Measurements from ENCODE around the gene WFDC12.
"Not testable (repeated sequence)": the region's sequence is repeated elsewhere in the genome, so short reads cannot be mapped to it uniquely, and the experiment has no call there.

Gene WFDC12, protein sequence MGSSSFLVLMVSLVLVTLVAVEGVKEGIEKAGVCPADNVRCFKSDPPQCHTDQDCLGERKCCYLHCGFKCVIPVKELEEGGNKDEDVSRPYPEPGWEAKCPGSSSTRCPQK

DNA sequence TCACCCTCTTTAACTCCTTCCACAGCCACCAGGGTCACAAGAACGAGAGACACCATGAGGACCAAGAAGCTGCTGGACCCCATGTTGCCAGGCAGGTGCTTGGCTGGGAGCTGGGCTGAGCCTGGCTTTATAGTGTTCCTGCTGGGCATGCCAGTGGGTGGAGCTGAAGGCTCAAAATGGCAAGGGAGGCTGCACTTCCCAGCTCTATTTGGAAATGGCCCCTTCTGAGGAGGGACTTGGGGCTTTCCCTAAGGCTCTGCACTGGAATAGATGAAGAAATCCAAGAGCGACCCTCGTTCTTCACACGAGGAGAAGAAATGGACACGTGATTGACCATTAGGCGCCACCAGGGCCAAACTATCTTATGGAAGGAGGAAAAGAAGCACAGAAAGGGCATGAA is at the start of gene WFDC12:
TSS of gene WFDC12 (minus strand) at position 101 of the 400 bp plus-strand sequence. CDS start at position 83, 18 bp downstream.
- no peak for DNase-seq

DNA sequence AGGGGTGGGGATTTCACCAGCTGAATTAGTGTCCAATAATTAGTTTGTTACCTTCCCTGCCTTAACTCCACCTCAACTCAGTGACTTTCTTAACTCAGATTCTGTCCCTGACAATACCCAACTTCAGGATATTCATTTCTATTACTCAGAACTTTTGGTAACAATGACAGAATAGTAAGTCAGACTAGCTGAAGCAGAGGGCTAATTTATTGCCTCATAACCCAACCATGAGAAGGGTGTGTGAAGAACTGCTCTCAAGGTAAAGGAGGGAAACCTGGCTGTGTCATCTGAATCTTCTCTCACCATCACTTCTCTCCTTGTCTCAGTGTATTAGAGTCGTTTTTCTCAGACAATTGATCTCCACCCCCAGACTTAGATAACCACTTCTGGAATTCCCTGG is 49.3 kb upstream of the WFDC12 start:
- no peak for DNase-seq

DNA sequence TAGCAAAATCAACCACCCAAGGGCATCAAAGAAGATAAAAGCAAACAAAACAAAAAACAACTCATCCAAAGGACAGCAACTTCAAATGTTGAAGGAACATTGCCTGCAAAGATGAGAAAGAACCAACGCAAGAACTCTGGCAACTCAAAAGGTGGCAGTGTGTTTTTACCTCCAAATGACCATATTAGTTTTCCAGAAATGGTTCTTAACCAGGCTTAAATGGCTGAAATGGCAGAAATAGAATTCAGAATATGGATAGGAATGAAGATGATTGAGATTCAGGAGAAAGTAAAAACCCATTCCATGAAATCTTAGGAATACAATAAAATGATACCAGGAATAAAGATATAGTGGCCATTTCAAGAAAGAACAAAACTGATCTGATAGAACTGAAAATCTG is 40.6 kb upstream of the WFDC12 start:
- no peak for DNase-seq

DNA sequence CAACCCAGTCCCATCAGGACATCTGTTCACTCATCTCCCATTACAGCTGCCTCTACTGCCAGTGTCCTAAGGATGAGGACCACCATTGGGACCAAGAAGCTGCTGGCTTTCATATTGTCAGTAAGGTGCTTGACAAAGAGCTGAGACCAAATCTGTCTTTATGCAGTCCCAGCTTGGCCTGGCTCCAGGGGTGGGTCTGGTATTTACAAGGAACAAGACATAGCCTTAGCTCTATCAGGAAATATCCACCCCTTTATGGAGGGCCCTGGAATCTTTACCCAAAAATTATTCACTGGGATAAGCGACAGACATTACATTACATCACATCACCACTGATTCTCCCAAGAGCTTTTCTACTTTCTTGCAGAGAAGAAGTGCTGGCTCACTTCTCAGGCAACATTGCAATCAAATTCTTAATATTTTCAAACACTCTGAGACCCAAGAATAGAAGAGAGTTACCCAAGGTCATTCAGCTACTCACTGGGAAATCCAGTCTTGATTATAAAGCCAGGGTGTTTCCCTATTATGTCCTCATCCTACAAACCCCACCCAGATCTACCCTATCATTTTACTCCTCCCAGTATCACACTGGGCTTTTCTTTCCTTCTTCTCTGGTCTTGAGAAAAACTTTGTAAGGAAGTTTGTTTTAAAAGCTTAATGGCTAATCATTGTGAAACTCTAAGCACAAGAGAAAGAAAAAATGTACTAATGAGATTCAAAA is 39.0 kb upstream of the WFDC12 start:
- no peak for DNase-seq

DNA sequence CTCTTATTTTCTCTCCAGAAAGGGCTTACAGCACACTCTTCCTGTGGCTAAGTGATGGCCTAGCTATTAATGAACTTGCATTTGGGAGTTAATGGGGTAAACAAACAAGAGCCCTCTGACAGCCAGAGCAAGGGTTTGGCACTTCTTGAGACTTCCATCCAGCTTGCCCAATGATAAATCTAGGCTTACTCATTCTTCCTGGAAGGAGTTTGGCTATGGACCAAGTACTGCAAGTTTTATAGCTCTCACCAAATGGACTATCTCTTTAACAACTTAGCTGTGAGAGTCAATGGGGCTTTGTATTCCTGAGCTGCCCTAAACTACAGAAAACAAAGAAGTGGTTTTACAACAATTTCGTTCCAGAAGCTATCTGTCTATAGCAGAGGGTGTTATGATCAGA is 33.7 kb upstream of the WFDC12 start:
- DNase-seq = no peak

GRCh38 chr20:45156713-45157112 is 32.4 kb upstream of the WFDC12 start:
- DNase-seq = no peak

GRCh38 chr20:45154794-45155193 is 30.5 kb upstream of the WFDC12 start:
- not testable (repeated sequence) for DNase-seq

DNA sequence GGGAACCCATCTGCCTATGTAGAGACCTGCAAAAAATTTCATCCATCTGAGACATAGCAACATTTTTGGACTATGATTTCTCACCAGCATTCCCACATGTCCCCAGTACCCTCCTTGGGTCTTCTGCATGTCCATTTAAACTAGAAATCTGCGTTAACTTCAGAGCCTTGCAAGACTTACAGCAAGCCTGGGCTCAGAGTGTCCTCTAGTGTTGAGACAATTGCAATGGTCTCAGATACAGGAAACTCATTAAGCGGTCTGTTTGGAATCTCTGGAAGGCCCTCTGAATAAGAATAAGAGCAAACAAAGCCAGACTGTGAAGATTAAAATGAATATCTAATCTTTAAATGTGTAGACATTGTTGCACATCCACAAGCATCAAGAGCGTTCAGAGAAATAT is 29.9 kb upstream of the WFDC12 start:
- DNase-seq = no peak

GRCh38 chr20:45153752-45154151 is 29.5 kb upstream of the WFDC12 start:
- DNase-seq = no peak

- no peak for DNase-seq
Observed at GRCh38 chr20:45153147-45153546, 28.9 kb upstream of the WFDC12 start.

GRCh38 chr20:45152405-45152804 is 28.1 kb upstream of the WFDC12 start:
- no peak for DNase-seq

GRCh38 chr20:45149062-45149461 is 24.8 kb upstream of the WFDC12 start:
- no peak for DNase-seq

- DNase-seq = no peak
Observed at GRCh38 chr20:45140836-45141235, 16.6 kb upstream of the WFDC12 start.

- DNase-seq = not testable (repeated sequence)
Observed at GRCh38 chr20:45139733-45140375, 15.6 kb upstream of the WFDC12 start.

DNA sequence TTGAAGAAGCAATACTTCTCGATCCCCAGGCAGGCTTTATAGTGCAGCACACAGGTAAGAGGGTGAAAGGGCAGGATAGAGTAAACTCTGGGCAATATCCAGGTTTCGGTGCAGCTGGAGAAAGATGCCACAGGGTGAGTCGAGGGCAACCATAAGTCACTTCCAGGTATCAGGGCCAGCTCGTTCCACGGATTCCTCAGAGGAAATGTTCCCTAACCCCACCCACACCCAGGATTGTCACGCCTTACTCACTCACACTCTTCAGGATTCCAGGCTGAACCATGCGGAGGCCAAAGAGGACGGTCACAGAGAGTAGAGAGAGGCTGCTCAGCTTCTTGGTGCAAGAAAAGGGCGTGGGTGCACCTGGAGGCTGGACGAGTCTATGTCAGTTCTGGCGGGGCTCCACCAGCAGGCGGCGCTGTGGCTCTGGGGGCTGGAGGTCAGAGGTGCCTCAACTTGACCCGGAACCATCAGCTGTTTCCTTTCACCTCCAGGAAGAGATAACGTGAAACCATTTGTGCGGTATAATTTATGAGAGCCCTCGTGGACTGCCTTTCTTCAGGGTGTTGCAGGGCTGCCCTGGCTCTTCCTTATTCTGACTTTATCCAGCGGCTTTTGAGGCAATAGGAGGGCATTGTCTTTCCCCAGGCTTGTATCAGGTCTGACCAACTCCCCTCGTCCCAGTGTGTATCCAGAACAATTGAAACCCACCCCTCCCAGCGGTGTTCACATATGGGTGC is 14.5 kb upstream of the WFDC12 start:
- DNase-seq = no peak

GRCh38 chr20:45136911-45137310 is 12.6 kb upstream of the WFDC12 start:
- no peak for DNase-seq

DNA sequence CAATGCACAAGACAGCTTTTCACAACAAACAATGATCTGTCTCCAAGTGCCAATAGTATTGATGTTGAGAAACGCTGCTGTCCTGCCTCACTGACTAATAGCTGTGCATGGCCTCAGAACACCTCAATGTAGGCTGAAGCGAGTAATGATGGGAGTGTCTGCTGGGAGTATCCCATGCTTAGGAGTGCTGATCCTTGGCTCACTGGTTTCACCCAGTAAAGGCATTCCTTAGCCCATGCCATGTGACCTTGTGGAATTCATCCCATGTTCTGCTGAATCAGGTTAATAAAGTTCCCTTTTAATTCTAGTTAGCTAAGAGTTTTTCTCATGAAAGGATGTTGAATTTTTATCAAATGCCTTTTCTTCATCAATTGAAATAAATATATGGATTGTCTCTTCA is 3.8 kb upstream of the WFDC12 start:
- no peak for DNase-seq

- no peak for DNase-seq
Observed at GRCh38 chr20:45121388-45121787, 2.9 kb downstream of the WFDC12 start.

DNA sequence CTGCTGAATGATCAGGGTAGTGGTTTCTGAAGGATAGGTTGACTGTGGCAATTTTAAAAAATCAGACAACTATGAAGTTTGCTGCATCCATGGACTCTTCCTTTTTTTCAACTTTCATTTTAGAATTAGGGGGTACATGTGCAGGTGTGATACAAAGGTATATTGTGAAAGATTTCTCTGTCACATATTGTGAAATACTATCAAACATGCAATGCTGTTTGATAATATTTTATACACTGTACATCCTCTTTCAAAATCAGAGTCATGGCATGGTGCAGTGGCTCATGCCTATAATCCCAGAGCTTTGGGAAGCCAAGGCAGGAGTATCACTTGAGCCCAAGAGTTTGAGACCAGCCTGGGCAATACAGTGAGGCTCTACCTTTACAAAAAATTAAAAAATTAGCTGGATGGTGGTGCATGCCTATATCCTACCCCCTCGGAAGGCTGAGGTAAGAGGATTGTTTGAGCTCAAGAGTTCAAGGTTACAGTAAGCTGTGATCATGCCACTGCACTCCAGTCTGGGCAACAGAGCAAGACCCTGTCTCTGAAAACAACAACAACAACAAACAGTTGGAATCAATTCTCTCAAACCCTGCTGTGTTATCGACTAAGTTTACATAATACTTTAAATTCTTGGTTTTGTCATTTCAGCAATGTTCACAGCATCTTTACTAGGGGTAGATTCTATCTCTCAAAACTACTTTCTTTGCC is 4.6 kb downstream of the WFDC12 start:
- no peak for DNase-seq

DNA sequence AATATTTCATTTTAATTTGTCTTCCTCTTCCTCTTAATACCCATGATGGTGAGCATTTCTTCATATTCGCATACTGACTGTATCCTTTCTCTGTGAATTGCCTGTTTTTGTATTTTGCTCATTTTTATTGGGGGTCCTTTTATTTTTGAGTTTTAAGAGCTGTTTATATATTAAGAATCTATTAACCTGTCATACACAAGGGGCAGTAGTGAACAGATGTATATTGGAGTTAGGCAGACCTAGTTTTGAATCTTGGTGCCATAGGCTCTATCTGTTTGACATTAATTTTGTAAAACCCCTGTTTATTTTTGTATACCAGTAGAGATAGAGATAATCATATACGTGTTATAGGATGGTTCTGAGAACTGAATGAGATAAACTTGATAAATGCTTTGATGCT is 6.2 kb downstream of the WFDC12 start:
- no peak for DNase-seq

- DNase-seq = no peak
Observed at GRCh38 chr20:45117581-45117980, 6.7 kb downstream of the WFDC12 start.

DNA sequence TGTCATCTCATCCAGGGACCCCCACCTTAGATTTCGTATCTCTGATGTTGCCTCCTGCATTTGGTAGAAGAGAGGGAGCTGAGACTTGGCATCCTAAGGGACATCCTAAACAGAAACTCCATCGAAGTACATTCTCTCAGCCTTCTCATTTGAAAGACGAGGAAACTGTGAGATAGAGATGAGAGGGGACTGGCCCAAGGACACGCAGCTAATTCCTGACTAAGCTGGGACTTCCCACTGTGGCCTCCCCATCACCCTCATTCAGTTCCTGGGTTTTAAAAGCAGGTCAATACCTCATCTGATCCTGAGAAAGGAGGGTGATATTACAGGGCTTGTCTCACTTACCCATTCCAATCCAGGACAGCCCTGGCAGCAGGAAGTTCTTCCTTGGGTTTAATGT is 8.4 kb downstream of the WFDC12 start:
- no peak for DNase-seq

DNA sequence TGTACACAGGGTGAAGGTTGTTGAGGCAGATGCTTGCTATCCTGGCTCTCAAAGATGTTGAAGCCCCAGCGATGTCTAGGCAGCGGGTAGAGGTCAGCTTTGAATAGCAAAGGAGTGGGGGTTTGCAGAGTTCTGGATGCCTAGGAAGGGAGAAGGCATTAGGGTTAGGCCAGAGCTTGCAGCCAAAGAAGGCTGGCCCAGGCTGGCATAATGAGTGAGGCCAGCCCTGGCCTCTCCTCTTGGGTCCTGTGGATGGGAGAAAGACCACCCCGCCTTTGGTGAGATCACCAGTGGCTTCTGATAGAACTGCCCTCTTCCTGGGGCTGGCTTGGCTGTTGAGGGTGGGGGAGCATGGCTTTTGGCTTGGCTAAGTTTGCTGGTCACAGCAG is 8.9 kb downstream of the WFDC12 start:
- DNase-seq = no peak

Data from GOT3 (cell line).